Measurements from ENCODE around the gene BICC1. TPM values are rescaled to one million over a fixed set of nuclear protein-coding genes. Genes with fewer than 3 reads are reported as not detected.

Gene BICC1
- total and polyA plus RNA-seq, 2 donors (not counting 3 experiments of a cell fraction or from before 2014, with no cell fraction given): 0.06 to 0.29 TPM

DNA sequence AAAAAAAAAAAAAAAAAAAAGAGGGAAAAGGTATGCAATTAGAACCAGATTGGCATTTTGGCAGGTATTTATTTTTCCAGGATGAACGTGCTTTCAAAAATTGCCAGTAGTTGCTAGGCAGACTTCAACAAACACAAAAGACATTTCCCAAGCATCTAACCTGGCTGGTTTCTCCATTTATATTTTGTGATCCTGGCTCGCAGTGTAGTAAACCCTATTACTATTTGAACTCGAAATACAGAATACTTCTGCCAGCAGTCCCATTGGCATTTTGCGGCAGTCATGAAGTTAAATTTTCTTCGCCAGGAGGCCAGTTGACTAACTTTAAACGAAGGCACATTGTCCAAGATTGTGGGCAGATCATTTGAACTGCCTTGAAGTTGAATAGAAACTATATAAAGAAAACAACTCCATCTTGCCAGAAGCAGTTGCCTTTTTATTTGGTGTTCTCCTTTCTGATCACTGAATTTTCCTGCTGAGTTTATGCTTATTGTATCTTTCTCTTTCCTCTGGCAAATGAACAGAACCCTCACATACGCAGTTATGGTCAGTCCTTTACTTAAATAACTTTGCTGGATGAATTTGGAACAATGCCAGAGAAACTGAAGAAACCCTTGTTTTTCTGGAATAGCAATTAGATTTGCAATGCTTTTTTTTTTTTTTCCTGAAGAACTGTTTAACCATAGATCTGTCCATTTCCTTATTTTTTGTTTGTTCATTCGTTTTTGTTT lies 132.9 kb downstream of the BICC1 start:
- no peaks in the 10 kb centered on the region for H3K9me3 ChIP-seq (replicated peaks; ENCODE audit: control insufficient read depth, insufficient read depth, low read length)
- H2AFZ ChIP-seq (ENCODE audit: low read depth, low read length): no peak overlapping the region
- FAIRE-seq (no peak), DNase-seq (ENCODE audit: low read depth, low spot score) (peak; percentile 2)
- TF ChIP-seq FOS (IDR thresholded peaks at IDR 0.05; ENCODE audit: borderline replicate concordance, insufficient read depth, low read length) (no peak), EZH2 (IDR thresholded peaks at IDR 0.05; ENCODE audit: borderline replicate concordance, low read depth, low read length, severe bottlenecking) (no peak), JUN (IDR thresholded peaks at IDR 0.05; ENCODE audit: borderline replicate concordance, insufficient read depth, insufficient read length, low read depth) (no peak), POLR2AphosphoS5 (IDR thresholded peaks at IDR 0.05; ENCODE audit: insufficient read depth, low read depth, low read length) (no peak), GATA2 (IDR thresholded peaks at IDR 0.05; ENCODE audit: insufficient read depth, insufficient read length, low read depth, low read length) (no peak), MYC (IDR thresholded peaks at IDR 0.05; ENCODE audit: low read depth, low read length) (no peak), POLR2A (IDR thresholded peaks at IDR 0.05; ENCODE audit: low read depth, low read length) (no peak)
- TF ChIP-seq, protein P1, sequence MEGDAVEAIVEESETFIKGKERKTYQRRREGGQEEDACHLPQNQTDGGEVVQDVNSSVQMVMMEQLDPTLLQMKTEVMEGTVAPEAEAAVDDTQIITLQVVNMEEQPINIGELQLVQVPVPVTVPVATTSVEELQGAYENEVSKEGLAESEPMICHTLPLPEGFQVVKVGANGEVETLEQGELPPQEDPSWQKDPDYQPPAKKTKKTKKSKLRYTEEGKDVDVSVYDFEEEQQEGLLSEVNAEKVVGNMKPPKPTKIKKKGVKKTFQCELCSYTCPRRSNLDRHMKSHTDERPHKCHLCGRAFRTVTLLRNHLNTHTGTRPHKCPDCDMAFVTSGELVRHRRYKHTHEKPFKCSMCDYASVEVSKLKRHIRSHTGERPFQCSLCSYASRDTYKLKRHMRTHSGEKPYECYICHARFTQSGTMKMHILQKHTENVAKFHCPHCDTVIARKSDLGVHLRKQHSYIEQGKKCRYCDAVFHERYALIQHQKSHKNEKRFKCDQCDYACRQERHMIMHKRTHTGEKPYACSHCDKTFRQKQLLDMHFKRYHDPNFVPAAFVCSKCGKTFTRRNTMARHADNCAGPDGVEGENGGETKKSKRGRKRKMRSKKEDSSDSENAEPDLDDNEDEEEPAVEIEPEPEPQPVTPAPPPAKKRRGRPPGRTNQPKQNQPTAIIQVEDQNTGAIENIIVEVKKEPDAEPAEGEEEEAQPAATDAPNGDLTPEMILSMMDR (IDR thresholded peaks at IDR 0.05; ENCODE audit: extremely low read depth in 1 of 2, insufficient read depth in 1 of 2, low read depth in 1 of 2, low read length in 2 of 2): no peak
- TF ChIP-seq, protein P2, sequence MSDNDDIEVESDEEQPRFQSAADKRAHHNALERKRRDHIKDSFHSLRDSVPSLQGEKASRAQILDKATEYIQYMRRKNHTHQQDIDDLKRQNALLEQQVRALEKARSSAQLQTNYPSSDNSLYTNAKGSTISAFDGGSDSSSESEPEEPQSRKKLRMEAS (IDR thresholded peaks at IDR 0.05; ENCODE audit: insufficient read depth, insufficient read length): no peak
- BruUV-seq (replicated peaks): no TSS peak
- H3K79me2 ChIP-seq (ENCODE audit: control insufficient read depth, insufficient read depth, low read length): no peaks in the 10 kb centered on the region
- intact Hi-C loops (cut with micrococcal nuclease): no loop called here
- no peaks in the 10 kb centered on the region for H3K27me3 ChIP-seq (ENCODE audit: control insufficient read depth in 2 of 2, insufficient read depth in 2 of 2, low read length in 2 of 2)
- no peaks in the 10 kb centered on the region for H3K36me3 ChIP-seq (ENCODE audit: control insufficient read depth in 2 of 2, extremely low read depth in 1 of 2, insufficient read depth in 2 of 2, low read length in 2 of 2)
- no peak overlapping the region for H3K27ac ChIP-seq (ENCODE audit: insufficient read depth, low read depth, low read length)
- no peak overlapping the region for H3K4me3 ChIP-seq (replicated peaks in 1 of 3; ENCODE audit: insufficient read depth in 1 of 3, low read depth in 1 of 3, low read length in 3 of 3)
- no peaks in the 10 kb centered on the region for H3K9me1 ChIP-seq (replicated peaks; ENCODE audit: control insufficient read depth, extremely low read depth, insufficient read depth, low read length)
- no peaks in the 10 kb centered on the region for H4K20me1 ChIP-seq (replicated peaks; ENCODE audit: control insufficient read depth, extremely low read depth, insufficient read depth, low read length)
- H3K4me2 ChIP-seq (ENCODE audit: insufficient read depth, low read length): no peak overlapping the region
- POLR2A ChIA-PET: no interaction called here
- no peak overlapping the region for H3K9ac ChIP-seq (replicated peaks; ENCODE audit: extremely low read depth, insufficient read depth, low read length)
- CTCF ChIA-PET: no interaction called here
- H3K4me1 ChIP-seq (ENCODE audit: control insufficient read depth, extremely low read depth, insufficient read depth, low read length): peaks cover 2% of the 10 kb centered on the region
- dilution Hi-C loops (cut with MboI; ENCODE audit: extremely low pct_ligation_motif_present, low sequenced_read_pairs): no loop called here
